SIG-M5 treated with dmso at 0.1 percent for 504 hours (cell line): ENCODE results near the gene NKAIN1.

ENCODE experiments used
- DNase-seq: peaks from one replicate; lab custom pipeline; 2025; ENCODE audit not compliant: unreplicated experiment; lab: John Stamatoyannopoulos, UW

NKAIN1 gene

DNA sequence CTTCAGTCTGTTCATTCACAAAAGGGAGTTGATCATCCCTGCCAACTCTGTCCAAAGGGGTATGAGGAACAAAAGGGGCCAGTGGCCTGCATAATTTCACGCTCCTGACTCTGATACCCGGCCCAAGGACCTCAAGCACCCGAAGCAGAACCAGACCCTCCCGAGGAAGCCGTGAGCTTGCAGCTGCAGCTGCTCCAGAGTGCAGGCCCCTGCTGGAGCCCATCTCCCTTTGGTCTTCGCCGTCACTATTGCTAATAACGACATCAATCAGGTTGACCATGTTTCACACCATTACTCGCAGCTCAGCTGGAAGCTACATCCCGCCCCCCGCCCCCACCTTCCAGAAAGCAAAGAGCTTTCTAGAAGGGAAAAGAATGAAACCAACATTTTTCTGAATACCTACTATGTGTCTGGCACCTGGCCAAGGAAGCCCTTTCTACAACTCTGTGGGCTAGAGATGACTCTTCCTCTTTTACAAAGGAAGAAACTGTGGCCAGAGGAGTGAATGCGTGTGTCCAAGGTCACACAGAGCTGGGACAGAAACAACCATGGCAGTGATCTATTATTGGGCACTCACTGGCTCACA is 5.5 kb downstream of the NKAIN1 start:
- DNase-seq, result no peak

DNA sequence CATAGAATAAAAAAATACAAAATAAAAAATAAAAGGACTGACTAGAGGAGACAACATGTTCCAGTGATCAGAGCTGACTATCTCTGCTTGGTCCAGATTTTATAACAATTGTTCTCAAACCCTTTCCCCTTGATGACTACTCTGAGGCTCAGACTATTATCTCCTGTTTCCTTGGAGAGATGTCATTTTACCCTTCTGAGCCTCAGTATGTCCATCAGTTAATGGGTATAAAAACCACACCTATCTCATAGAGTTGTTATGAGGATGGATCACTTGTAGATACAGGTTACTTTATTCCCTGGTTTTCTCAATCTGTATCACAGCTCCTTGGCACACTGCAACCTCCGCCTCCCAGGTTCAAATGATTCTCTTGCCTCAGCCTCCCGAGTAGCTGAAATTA is 7.0 kb downstream of the NKAIN1 start:
- DNase-seq, result no peak

DNA sequence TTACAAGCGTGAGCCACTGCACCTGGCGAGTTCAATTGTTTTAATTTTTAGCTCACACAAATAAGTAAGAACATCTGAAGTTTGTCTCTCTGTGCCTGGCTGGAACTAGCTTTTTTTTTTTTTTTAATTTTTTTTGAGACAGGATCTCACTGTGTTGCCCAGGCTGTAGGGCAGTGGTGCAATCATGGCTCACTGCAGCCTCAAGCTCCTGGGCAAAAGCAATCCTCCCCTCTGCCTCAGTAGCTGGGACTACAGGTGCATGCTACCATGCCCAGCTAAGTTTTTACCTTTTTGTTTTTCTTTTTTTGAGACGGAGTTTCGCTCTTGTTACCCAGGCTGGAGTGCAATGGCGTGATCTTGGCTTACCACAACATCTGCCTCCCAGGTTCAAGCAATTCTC is 7.9 kb downstream of the NKAIN1 start:
- DNase-seq, result no peak

DNA sequence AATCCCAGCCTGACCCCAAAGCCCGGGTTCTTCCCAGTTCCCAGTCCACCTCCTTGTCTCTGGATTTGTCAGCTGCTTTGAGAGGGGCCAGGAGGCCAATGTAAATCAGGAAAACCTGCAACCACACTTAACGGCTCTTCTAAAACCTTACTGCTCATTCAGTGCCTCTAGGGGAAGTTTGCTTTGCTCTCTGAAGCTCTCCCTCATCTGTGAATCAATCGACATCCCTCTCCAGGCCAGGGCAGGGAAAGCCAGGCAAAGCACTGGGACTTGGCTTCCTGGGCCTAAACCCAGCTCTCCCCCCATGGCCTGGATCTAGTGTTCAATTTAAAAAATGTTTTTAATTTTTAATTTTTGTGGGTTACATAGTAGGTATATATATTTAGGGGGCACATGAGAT is 9.3 kb downstream of the NKAIN1 start:
- no peak for DNase-seq

DNA sequence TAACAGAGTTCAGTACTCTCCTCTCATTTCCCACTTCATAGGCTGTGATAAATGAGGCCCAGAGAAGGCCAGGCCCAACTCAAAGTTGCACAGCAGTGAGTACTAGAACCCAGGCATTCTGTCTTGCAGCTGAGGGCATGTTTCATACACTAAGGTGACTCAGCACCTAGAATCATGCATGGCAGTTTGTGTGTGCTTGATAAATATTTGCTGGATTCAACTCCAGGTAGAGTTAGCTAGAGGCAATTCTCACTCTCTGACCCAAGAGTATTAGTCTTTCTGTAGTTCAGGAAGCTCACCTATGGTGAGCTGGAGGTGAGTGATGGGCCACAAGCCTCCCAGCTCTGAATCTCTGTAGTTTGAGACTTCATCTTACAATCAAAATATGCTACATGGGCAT is 10.7 kb downstream of the NKAIN1 start:
- DNase-seq, result no peak

DNA sequence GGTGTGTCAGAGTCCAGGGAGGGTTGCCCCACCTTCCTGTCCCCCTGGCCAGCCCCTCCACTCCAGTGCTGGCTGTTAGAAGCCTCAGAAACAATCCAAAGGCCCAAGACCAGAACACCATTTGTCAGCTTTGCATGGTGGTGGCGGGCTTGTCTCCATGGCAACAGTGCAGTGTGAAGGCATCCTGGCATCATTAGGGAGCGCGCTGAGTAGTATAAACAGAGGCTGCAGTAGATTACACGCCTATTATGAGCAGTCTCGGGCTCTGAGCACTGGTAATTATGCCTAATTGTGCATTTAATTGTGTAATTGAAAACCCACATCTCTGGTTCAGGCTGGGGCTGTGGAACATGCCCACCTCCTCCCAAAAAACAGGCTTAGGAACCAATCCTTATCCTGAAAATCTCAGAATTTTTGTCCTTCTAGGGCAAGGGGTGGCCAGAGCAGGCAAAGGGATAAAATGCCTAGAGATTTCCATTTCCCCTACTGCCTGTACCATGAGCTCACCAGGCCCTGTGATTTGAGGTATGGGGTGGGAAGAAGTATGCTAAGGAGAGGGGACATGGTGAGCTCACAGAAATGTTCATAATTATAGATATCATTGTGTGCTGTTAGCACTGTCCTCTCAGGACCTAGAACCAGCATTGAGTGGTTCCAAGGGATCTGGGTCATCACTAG is 11.7 kb downstream of the NKAIN1 start:
- no peak for DNase-seq

DNA sequence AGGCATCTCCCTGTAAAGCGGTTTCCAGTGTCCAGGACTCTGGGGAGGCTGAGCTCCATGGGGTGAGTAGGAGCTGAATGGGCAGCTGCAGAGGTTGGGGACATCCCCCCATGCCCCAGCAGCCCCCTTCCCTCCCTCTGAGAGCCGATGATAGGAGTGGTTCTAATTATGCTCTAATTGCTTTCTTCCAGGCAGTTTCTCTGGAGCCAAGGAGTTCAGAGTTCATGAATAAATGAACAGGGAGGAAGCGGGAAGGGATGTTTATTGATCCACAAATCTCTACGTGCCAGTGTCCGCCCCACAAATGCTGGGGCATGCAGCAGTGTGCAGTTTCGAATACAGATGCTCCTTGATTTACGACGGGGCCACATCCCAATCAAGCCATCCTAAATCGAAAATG is 15.6 kb downstream of the NKAIN1 start:
- DNase-seq, result no peak

DNA sequence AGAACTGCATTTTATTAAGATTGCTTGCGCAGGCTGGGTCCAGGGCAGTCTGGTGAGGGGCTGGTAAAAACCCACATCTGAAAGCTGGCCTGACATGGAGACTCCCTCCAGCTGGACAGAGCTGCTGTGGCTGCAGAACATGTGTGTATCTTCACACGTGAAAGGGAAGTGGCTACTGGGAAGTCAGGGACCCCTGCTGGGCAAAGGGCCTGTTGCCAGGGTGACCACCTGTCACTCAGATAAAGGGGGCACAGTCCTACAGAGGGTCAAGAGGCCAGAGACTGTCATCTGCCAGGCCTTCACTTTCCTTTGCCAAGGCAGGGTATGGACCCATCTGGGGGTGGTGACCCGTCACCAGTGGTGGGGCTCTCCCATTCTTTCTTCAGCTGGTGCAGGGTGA is 17.5 kb downstream of the NKAIN1 start:
- no peak for DNase-seq

DNA sequence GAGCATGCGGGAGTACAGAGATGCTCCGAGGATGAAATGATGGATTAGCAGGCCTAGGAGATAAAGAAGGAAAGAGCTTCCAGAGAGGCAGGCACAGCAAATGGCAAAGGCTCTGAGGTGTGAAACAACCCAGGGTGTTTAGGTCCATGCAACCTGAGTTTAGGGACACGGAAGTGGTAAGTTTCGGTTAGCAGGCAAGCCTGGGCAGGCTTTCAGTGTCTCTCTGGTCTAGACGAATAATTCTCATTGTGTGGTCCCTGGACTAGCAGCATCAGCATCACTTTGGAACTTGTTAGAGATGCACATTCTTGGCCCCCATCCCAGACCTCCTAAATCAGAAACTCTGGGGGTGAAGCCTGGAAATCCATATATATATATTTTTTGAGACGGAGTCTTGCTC is 18.6 kb downstream of the NKAIN1 start:
- no peak for DNase-seq

DNA sequence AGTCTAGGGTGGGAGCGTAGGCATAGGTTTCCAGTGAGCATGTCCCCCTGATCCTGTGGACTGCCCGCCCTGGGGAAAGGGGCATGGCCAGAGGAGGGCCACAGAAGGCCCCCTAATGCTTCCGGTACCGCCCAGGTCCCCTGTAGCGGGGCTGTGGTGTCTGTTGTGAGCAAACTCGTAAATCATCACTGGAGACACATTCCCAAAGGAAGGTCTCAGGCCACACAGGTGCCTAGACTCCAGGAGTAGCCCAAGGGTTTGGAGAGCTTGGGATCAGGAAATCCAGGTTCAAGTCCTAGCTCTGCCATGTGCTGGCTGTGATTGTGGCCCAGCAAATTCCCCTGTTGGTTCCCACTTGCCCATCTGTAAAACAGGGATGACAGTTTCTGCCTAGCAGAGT is 20.2 kb downstream of the NKAIN1 start:
- no peak for DNase-seq

DNA sequence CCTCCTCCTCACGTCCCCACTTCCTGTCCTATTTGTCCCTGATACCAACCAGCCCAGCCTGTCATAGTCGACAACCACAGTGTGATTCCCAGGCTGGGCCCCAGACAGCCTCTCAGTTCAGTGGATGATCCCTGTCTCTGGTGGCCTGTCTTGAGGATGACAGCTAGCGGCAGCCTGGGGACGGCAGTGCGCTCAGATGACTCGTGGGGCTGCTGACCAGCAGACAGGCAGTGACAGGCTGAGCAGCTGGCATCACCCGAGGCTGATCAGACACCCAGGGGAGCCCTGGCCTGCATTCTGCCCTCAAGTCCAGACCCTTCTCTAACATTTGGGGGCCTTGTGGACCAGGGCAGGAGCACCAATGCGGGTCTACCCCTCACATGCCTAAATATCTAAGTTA is 21.0 kb downstream of the NKAIN1 start:
- no peak for DNase-seq

DNA sequence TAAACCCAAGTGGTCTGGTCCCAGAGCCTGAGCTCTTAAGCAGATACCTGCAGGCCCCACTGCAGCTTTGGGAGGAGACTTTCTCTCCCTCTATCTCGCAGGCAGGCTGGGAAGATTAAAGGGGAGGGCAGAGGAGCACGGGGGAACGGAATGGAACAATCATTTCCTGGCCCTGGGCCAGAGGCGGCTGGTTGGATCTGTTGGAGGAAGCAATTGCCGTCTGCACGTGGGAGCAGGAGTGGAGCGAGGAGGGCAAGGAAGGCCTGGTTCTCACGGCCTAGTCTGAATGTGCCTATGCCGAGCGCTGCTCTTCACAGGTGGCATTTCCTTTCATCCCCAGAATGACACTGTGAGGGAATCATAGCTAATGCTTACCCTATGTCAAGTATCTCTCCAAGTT is 23.7 kb downstream of the NKAIN1 start:
- DNase-seq, result no peak

DNA sequence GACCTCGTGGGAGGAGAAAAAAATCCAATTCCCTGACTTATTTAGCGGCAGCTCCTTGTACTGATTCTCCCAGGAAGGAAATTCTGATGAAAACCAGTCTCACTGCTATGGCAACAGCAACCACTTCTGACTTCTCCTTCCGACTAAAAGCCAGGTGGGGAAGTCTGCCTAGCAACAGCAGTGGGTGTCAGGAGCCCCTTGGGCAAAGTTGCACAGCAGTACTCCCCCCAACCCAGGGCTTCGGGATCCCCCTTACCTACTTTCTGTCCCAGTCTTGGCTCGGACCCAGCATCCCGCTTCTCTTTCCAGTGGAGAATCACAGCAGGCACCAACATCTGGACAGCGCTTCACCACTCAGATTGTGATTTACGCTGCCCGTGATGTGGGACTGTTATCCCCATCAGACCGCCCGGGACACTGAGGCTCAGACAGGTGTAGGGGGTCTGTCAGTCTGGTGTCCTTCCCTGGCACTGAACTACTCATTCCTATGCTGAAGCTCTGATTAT is 24.6 kb downstream of the NKAIN1 start:
- DNase-seq, result no peak

DNA sequence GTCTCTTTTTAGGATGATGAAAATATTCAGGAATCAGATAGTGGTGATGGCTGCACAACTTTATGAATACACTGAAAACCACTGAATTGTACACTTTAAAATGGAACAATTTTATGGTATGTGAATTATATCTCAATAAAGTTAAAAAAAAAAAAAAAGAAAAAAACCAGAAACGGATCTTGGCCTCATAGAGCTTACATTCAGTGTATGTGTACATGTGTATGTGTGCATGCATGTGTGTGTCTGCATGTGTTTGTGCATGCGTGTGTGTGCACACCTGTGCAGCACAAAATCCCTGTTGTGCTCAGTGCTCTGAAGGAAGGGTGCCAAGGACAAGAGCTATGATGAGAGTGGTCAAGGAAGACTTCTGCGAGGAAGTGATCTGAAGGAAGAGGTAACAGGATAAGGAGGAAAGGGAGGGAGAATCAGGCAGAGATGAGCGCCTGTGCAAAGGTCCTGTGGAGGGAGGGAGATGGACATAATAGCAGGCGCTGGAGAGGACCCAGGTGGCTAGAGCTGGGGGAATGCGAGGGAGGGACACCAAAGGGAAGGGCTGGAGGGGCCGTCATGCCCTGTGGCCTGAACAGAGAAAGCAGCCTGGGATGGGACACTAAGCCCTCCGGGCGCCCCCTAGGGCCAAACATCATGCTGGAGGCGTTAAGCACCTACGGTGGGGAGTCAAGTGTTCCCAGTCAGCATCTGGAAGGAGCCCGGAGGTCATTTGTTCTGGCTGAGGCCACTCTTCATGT is 25.2 kb downstream of the NKAIN1 start:
- no peak for DNase-seq

DNA sequence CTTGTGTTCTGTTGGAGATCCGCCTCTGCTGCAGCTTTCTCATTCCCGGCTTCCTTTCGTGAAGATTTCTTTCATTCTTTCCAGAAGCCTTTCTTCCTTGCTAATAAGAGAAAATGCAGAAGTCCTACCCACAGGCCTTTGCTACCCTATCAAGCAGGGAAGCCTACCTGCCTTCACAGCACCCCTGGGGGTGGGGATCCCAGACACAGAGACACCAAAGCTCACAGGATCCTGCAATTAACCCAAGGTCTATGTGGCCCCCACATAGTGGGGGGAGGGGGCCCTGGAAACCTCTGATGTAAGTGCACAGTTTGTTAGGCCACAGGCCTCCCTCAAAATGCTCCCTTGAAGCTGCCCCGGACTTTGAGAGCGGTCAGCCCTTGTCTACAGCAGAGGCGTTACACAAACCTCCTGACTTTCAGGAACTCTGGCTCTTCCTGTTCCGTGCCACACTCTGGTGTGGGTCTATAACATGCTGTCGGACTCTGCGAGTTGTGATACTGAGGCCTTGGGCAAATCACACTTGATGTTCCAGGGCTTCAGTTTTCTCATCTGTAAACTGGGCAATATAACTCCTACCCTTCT is 31.2 kb downstream of the NKAIN1 start:
- DNase-seq, result no peak

DNA sequence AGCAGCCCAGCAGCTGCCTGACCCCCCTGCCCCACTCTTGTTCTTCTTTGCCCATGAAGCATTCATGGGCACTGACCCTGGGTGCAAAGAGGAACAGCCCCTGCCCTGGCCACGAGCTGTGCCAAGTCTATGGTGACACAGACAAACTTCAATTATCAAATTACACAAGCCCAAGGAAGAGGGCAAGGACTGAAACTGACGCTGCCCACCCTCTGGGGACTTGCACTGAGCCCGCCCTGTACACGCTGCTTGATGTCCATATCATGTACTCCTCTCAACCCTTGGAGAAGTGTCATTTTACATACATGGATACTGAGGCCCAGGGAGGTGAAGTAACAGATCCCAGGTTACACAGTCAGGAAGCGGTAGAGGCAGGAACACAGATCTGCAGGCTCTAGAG is 32.1 kb downstream of the NKAIN1 start:
- DNase-seq, result no peak

DNA sequence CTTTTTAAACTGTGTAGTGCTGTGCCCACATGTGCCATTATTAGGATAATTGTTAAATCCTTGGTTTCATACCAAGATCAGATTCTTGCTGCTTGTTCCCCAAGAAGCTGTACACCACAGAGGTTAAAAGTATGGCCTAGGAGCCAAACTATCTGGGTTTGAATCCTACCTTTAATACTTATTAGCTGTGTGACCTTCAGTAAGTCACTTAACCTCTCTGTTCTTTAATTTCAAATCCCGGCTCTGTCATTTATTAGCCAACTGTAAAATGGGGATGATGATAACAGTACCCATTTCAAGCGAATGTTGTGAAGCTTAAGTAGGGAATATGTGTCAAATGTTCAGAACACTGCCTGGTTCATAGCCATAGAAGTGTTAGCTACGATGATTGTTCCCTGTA is 32.6 kb downstream of the NKAIN1 start:
- no peak for DNase-seq

DNA sequence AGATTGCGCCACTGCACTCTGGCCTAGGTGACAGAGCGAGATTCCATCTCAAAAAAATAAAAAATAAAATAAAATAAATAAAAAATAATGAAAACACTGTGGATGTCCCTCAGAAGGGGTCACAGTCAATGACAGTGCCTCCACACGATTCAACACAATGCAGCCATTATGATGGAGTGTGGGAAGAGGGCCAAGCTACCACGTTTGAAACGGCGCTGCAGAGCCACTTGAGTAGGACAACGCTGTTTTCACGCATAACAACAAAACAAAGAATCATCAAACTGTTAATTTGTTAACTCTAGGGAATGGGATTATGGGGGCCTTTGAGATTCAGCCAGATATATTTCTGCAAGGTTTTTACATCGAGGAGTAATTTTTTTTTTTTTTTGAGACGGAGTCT is 36.5 kb downstream of the NKAIN1 start:
- no peak for DNase-seq

DNA sequence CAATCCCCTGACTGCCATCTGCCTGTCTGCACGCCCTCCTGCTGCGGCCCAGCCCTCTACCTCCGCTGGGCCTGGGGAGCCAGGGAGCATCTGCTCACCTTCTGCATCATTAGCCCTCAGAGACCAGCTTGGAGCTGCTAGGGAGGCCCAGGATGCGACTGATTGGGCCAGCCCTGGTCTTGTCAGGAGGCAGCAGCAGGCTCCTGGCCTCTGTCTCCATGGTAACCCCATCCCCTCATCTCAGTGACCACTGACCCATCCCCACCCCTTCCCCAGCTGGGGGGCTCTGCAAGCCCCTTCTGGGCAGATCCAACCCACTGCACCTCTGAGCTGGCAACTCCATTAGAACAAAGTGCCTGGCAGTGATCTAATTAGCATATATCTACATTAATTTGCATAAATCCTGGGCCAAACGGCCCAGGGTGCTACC is 37.7 kb downstream of the NKAIN1 start:
- DNase-seq, result no peak

DNA sequence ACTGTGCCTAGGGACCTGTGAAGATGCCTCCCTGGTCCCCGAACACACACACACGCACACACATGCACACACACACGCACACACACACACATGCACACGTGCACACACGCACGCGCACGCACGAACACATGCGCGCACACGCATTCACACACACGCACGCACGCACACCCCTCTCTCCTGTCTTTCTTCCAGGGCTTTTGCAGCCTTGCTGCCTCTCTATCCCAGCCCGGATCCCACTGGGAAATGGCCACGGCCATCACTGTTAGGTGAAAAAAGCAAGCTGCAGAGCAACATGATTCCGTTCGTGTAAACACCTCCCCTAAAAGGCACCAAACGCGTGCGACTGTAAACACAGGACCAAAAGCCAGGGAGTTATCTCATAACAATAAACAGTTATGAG is 39.7 kb downstream of the NKAIN1 start:
- DNase-seq, result no peak

DNA sequence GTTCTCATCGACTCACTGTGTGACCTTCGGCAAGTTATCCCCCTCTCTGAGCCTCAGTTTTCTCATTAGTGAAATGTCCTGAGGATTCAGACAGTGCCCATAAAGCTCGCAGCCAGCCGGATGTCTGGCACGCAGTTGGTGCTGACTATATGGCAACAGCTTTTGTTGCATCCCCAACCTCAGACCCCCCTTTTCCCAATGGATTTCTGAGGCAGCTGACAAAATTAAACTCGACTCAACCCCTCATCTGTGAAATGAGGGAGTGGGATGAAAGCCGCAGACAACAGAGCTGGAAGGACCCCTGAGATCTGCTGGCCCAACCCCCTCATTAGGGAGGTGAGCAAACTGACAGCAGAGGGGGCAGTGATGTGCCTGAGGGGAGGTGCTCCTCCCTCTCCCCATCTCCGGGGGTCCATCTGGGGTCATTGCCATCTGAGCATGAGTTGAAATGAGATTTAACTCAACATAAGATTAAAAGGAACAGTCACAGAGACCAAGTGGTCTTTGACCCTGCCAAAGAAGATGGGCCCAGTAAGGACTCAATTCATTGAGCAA is 40.4 kb downstream of the NKAIN1 start:
- DNase-seq, result no peak

DNA sequence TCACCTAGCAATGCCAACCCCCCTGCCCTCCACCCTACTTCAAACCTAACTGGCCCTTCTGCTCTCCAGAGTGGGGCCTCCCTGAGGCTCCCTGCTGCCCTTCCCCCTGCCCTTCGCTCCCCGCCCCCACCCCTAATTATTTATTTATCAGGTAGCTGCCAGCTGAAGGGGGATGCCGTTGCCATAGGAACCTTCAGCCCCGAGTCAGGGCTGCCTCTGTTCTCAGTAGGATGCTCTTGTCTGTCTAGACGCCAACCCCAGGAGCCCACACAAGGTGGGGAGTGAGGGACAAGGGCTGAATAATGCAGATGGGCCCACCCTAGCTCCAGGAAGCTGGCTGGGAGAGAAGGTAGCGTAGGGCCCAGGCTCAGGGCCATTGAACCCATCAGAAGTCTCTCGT is 41.1 kb downstream of the NKAIN1 start:
- no peak for DNase-seq
